GM23338 (cell line): ENCODE data around the gene LEMD1. TPM values are rescaled to one million over a fixed set of nuclear protein-coding genes. Genes with fewer than 3 reads are reported as not detected.
A peak's percentile ranks its signal among the peaks of the same experiment; 100 is the strongest.

ENCODE experiments used
- ATAC-seq: fragments of 200-7000 bp; cut with Tn5 transposase; 3 replicates; pipeline ENCODE4 v1.9.1; 2020
- DNase-seq: peaks from one replicate; pipeline ENCODE4 v3.0.0-alpha.2; 2015; ENCODE audit warnings: low spot score
- H2AFZ ChIP-seq: fragments of 200-600 bp; sonication (generic); 2 replicates; pipeline ENCODE4 v1.8.0; 2016; ENCODE audit warnings: antibody characterized with exemption, mild to moderate bottlenecking, moderate library complexity
- H3F3A ChIP-seq: fragments of 200-600 bp; sonication (generic); replicated peaks from 2 replicates; pipeline ENCODE4 v1.8.0; 2017; ENCODE audit warnings: antibody characterized with exemption, mixed run types, low read depth
- H3K27ac ChIP-seq: fragments of 200-600 bp; sonication (generic); 2 replicates; pipeline ENCODE4 v1.6.1; 2016; ENCODE audit warnings: low read depth
- H3K27me3 ChIP-seq: fragments of 200-600 bp; sonication (generic); 2 replicates; pipeline ENCODE4 v1.8.0; 2016; ENCODE audit warnings: mild to moderate bottlenecking, mixed run types, moderate library complexity; ENCODE audit not compliant: insufficient read depth
- H3K36me3 ChIP-seq: fragments of 200-600 bp; sonication (generic); 2 replicates; pipeline ENCODE4 v1.8.0; 2016; ENCODE audit warnings: mild to moderate bottlenecking; ENCODE audit not compliant: insufficient read depth
- H3K4me1 ChIP-seq: fragments of 200-600 bp; sonication (generic); 2 replicates; pipeline ENCODE4 v1.8.0; 2016; ENCODE audit warnings: mild to moderate bottlenecking, moderate library complexity; ENCODE audit not compliant: insufficient read depth
- H3K4me2 ChIP-seq: fragments of 200-600 bp; sonication (generic); 2 replicates; pipeline ENCODE4 v1.7.1; 2017; ENCODE audit warnings: mixed run types
- H3K4me3 ChIP-seq: fragments of 200-600 bp; sonication (generic); 2 replicates; pipeline ENCODE4 v1.6.1; 2016; ENCODE audit warnings: mixed run types
- H3K79me2 ChIP-seq: fragments of 200-600 bp; sonication (generic); replicated peaks from 2 replicates; pipeline ENCODE4 v1.8.0; 2017; ENCODE audit warnings: mild to moderate bottlenecking; ENCODE audit not compliant: insufficient read depth
- H3K9me2 ChIP-seq: fragments of 200-600 bp; sonication (generic); 2 replicates; pipeline ENCODE4 v1.8.0; 2017; ENCODE audit not compliant: insufficient read depth
- H4K20me1 ChIP-seq: fragments of 200-600 bp; sonication (generic); replicated peaks from 2 replicates; pipeline ENCODE4 v1.8.0; 2017; ENCODE audit warnings: mild to moderate bottlenecking; ENCODE audit not compliant: insufficient read depth
- H3K27ac Mint-ChIP-seq: 2 replicates; pipeline ENCODE4 v1.8.0; 2020; ENCODE audit warnings: inconsistent platforms, mild to moderate bottlenecking, moderate library complexity, mixed read lengths
- H3K27me3 Mint-ChIP-seq: 3 replicates; pipeline ENCODE4 v1.8.0; 2022; ENCODE audit warnings: low read depth, mild to moderate bottlenecking, moderate library complexity, mixed read lengths, inconsistent platforms; ENCODE audit not compliant: insufficient read depth, poor library complexity
- H3K36me3 Mint-ChIP-seq: 3 replicates; pipeline ENCODE4 v1.8.0; 2021; ENCODE audit warnings: low read depth, mild to moderate bottlenecking, inconsistent platforms, moderate library complexity, mixed read lengths
- H3K4me1 Mint-ChIP-seq: 3 replicates; pipeline ENCODE4 v1.8.0; 2020; ENCODE audit warnings: mild to moderate bottlenecking, inconsistent platforms, mixed read lengths
- H3K4me3 Mint-ChIP-seq: 3 replicates; pipeline ENCODE4 v1.8.0; 2021; ENCODE audit warnings: moderate library complexity, mild to moderate bottlenecking, inconsistent platforms, mixed read lengths
- H3K9me3 Mint-ChIP-seq: 3 replicates; pipeline ENCODE4 v1.8.0; 2020; ENCODE audit warnings: moderate library complexity, mild to moderate bottlenecking, inconsistent platforms, mixed read lengths
- CREB1 ChIP-seq: fragments of 250-450 bp; sonication (Bioruptor Pico); IDR thresholded peaks from 2 replicates; pipeline ENCODE4 v1.5.0; 2020; ENCODE audit warnings: low read depth, mild to moderate bottlenecking, moderate library complexity
- EZH2phosphoT487 ChIP-seq: fragments of 200-600 bp; sonication (generic); IDR thresholded peaks from one replicate; pipeline ENCODE4 v1.8.1; 2018; ENCODE audit warnings: antibody characterized with exemption; ENCODE audit not compliant: unreplicated experiment
- JUNB ChIP-seq: IDR thresholded peaks from one replicate; pipeline ENCODE4 v1.6.1; 2016; ENCODE audit warnings: antibody characterized with exemption; ENCODE audit not compliant: unreplicated experiment
- POLR2AphosphoS5 ChIP-seq: IDR thresholded peaks from 2 replicates; pipeline ENCODE4 v1.6.1; 2016; ENCODE audit warnings: antibody characterized with exemption, low read depth
- STAT1 ChIP-seq: IDR thresholded peaks from one replicate; pipeline ENCODE4 v1.6.1; 2016; ENCODE audit warnings: antibody characterized with exemption; ENCODE audit not compliant: unreplicated experiment
- ZNF114 ChIP-seq: fragments of 250-450 bp; sonication (Bioruptor Pico); IDR thresholded peaks from 2 replicates; pipeline ENCODE4 v1.5.0; 2020; ENCODE audit warnings: mild to moderate bottlenecking, moderate library complexity
- ZNF331 ChIP-seq: fragments of 250-450 bp; sonication (Bioruptor Pico); IDR thresholded peaks from 2 replicates; pipeline ENCODE4 v1.5.0; 2020; ENCODE audit warnings: low read depth, mild to moderate bottlenecking, moderate library complexity
- polyA plus RNA-seq: library from polyadenylated mRNA; unstranded; fragments of >200 nt; fragmentation: Nextera tagmentation; extraction: Ambion mirVana; gene quantifications from 2 replicates; pipeline ENCODE4 v1.2.1, GENCODE V29; 2016
- total RNA-seq: library from RNA; depleted of rRNA; stranded (reverse); fragments of >200 nt; shearing (Covaris generic); gene quantifications from 2 replicates; pipeline ENCODE4 v1.2.3, GENCODE V29; 2014
- TF ChIP-seq, protein P1 (sequence below): fragments of 250-450 bp; sonication (Bioruptor Pico); IDR thresholded peaks from 2 replicates; pipeline ENCODE4 v1.5.0; 2020; ENCODE audit warnings: mild to moderate bottlenecking, moderate library complexity
- TF ChIP-seq, protein P2 (sequence below), 2 experiments: fragments of 200-600 bp in 1 of 2; sonication (generic) in 1 of 2; conservative IDR thresholded peaks; 2 replicates each; pipeline versions ENCODE4 v1.5.1 to v1.6.1; 2016 to 2017; ENCODE audit warnings: antibody characterized with exemption in 2 of 2, low read depth in 2 of 2, mild to moderate bottlenecking in 2 of 2, moderate library complexity in 1 of 2
- TF ChIP-seq, protein P3 (sequence below): IDR thresholded peaks from 2 replicates; pipeline ENCODE4 v1.6.1; 2016; ENCODE audit warnings: antibody characterized with exemption

LEMD1 gene
- total and polyA plus RNA-seq, 2 experiments from 2014 or later, result 4.7 to 10.7 TPM

DNA sequence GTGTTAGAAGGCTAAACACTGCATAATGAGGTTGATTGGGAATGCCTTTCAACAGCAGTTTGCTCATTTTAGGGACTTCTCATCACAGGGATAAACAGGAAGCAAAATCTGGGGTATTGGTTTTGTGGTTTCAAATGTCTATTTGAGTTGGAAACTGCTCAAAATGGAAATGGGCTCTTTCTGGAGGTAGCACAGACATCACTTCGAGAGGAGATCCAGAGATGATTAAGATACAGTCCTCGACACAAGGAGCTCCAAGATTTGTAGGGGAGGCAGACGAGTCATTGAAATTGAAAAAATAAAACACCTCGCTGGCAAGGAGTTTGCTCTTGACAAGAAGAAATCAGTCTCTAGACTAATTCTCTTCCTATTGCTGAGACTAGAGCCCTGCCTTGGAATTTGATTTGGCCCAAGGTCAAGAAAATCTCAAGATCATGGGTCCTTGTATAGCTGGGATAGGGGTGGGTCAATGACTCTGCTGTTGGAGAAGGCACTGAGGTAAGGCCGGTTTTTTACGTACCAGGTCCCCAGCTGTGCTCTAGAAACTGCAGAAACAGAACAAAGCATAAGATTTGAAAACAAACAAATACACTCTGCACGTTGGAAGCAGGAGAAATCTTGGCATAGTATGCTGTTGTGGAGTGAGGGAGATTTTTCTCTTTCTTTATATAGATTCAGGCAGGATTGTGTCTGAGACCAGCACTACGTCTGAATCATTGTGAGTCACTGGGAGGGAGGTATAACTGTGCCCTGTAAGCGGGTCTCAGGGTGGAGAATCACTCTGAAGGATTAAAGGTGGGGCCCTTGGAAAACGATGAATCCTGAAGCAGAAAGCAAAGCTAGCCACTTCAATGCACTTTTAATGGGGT lies 47.4 kb downstream of the LEMD1 start (continued):
- TF ChIP-seq, protein P1, sequence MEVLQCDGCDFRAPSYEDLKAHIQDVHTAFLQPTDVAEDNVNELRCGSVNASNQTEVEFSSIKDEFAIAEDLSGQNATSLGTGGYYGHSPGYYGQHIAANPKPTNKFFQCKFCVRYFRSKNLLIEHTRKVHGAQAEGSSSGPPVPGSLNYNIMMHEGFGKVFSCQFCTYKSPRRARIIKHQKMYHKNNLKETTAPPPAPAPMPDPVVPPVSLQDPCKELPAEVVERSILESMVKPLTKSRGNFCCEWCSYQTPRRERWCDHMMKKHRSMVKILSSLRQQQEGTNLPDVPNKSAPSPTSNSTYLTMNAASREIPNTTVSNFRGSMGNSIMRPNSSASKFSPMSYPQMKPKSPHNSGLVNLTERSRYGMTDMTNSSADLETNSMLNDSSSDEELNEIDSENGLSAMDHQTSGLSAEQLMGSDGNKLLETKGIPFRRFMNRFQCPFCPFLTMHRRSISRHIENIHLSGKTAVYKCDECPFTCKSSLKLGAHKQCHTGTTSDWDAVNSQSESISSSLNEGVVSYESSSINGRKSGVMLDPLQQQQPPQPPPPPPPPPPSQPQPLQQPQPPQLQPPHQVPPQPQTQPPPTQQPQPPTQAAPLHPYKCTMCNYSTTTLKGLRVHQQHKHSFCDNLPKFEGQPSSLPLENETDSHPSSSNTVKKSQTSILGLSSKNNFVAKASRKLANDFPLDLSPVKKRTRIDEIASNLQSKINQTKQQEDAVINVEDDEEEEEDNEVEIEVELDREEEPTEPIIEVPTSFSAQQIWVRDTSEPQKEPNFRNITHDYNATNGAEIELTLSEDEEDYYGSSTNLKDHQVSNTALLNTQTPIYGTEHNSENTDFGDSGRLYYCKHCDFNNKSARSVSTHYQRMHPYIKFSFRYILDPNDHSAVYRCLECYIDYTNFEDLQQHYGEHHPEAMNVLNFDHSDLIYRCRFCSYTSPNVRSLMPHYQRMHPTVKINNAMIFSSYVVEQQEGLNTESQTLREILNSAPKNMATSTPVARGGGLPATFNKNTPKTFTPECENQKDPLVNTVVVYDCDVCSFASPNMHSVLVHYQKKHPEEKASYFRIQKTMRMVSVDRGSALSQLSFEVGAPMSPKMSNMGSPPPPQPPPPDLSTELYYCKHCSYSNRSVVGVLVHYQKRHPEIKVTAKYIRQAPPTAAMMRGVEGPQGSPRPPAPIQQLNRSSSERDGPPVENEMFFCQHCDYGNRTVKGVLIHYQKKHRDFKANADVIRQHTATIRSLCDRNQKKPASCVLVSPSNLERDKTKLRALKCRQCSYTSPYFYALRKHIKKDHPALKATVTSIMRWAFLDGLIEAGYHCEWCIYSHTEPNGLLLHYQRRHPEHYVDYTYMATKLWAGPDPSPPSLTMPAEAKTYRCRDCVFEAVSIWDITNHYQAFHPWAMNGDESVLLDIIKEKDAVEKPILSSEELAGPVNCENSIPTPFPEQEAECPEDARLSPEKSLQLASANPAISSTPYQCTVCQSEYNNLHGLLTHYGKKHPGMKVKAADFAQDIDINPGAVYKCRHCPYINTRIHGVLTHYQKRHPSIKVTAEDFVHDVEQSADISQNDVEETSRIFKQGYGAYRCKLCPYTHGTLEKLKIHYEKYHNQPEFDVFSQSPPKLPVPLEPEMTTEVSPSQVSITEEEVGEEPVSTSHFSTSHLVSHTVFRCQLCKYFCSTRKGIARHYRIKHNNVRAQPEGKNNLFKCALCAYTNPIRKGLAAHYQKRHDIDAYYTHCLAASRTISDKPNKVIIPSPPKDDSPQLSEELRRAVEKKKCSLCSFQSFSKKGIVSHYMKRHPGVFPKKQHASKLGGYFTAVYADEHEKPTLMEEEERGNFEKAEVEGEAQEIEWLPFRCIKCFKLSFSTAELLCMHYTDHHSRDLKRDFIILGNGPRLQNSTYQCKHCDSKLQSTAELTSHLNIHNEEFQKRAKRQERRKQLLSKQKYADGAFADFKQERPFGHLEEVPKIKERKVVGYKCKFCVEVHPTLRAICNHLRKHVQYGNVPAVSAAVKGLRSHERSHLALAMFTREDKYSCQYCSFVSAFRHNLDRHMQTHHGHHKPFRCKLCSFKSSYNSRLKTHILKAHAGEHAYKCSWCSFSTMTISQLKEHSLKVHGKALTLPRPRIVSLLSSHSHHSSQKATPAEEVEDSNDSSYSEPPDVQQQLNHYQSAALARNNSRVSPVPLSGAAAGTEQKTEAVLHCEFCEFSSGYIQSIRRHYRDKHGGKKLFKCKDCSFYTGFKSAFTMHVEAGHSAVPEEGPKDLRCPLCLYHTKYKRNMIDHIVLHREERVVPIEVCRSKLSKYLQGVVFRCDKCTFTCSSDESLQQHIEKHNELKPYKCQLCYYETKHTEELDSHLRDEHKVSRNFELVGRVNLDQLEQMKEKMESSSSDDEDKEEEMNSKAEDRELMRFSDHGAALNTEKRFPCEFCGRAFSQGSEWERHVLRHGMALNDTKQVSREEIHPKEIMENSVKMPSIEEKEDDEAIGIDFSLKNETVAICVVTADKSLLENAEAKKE, result no peak

DNA sequence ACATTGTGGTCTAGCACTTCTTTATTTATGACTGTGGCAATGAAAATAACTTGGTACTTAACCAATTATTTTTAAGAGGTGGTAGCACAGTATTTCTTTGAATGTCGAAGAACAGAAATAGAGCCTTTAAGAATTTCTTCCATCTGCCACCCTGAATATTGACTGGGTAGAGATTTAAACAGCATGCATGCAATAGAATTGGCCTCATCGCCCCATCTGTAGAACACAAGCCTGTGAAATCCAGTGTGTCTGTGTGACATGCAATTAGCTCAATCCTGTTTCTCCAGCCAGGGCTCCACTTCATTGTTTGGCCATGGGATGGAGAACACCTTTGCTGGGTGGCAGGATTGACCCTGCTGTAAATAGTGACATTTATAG lies 48.1 kb downstream of the LEMD1 start:
- H3K9me2 ChIP-seq, result no peaks in the 10 kb centered on the region
- peaks cover 59% of the 10 kb centered on the region for H3K4me1 ChIP-seq
- 0 out of 2 replicates have a peak overlapping the region, but pooled peaks have one; percentile 53 for H3K4me2 ChIP-seq
- H3K4me1 Mint-ChIP-seq, result peaks cover 45% of the 10 kb centered on the region
- H3K36me3 ChIP-seq, result no peaks in the 10 kb centered on the region
- H3K4me3 ChIP-seq, result no peak overlapping the region
- ATAC-seq, result no peak
- no peak for TF ChIP-seq ZNF331 (CRISPR knock-in tag)
- no peak for TF ChIP-seq STAT1
- TF ChIP-seq JUNB, result no peak
- TF ChIP-seq ZNF114 (CRISPR knock-in tag), result no peak
- no peak for TF ChIP-seq EZH2phosphoT487
- TF ChIP-seq, protein P2, sequence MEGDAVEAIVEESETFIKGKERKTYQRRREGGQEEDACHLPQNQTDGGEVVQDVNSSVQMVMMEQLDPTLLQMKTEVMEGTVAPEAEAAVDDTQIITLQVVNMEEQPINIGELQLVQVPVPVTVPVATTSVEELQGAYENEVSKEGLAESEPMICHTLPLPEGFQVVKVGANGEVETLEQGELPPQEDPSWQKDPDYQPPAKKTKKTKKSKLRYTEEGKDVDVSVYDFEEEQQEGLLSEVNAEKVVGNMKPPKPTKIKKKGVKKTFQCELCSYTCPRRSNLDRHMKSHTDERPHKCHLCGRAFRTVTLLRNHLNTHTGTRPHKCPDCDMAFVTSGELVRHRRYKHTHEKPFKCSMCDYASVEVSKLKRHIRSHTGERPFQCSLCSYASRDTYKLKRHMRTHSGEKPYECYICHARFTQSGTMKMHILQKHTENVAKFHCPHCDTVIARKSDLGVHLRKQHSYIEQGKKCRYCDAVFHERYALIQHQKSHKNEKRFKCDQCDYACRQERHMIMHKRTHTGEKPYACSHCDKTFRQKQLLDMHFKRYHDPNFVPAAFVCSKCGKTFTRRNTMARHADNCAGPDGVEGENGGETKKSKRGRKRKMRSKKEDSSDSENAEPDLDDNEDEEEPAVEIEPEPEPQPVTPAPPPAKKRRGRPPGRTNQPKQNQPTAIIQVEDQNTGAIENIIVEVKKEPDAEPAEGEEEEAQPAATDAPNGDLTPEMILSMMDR (conservative IDR thresholded peaks at IDR 0.05; ENCODE audit: low read depth in 2 of 2), result no peak
- TF ChIP-seq, protein P3, sequence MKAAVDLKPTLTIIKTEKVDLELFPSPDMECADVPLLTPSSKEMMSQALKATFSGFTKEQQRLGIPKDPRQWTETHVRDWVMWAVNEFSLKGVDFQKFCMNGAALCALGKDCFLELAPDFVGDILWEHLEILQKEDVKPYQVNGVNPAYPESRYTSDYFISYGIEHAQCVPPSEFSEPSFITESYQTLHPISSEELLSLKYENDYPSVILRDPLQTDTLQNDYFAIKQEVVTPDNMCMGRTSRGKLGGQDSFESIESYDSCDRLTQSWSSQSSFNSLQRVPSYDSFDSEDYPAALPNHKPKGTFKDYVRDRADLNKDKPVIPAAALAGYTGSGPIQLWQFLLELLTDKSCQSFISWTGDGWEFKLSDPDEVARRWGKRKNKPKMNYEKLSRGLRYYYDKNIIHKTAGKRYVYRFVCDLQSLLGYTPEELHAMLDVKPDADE, result no peak
- TF ChIP-seq CREB1 (CRISPR knock-in tag), result no peak
- TF ChIP-seq POLR2AphosphoS5, result no peak
- DNase-seq, result no peak
- H3K79me2 ChIP-seq, result no peaks in the 10 kb centered on the region
- H3K4me3 Mint-ChIP-seq, result no peak overlapping the region
- no peak overlapping the region for H3K27ac Mint-ChIP-seq
- no peaks in the 10 kb centered on the region; the same call in 1 of the 2 replicates for H3F3A ChIP-seq
- H3K27me3 Mint-ChIP-seq, result peaks cover 6% of the 10 kb centered on the region
- H3K9me3 Mint-ChIP-seq, result no peaks in the 10 kb centered on the region
- H2AFZ ChIP-seq, result no peak overlapping the region; the same call in 1 of the 2 replicates
- no peaks in the 10 kb centered on the region for H3K36me3 Mint-ChIP-seq
- no peak overlapping the region for H3K27ac ChIP-seq
- no peaks in the 10 kb centered on the region for H3K27me3 ChIP-seq
- H4K20me1 ChIP-seq, result no peaks in the 10 kb centered on the region
